Stimulated activated CD4-positive, alpha-beta T cell treated with anti-CD3 and anti-CD28 coated beads, Interleukin-1b, Interleukin-23, amount 100 ng/mL, for 4 hours (primary cell): ENCODE data around the gene LRRC53.

Experiments
- DNase-seq, 2 donors: peaks; one replicate each; pipeline ENCODE4 v3.0.0-alpha.2; 2020; ENCODE audit warnings: low read depth in 2 of 2

LRRC53 gene

DNA sequence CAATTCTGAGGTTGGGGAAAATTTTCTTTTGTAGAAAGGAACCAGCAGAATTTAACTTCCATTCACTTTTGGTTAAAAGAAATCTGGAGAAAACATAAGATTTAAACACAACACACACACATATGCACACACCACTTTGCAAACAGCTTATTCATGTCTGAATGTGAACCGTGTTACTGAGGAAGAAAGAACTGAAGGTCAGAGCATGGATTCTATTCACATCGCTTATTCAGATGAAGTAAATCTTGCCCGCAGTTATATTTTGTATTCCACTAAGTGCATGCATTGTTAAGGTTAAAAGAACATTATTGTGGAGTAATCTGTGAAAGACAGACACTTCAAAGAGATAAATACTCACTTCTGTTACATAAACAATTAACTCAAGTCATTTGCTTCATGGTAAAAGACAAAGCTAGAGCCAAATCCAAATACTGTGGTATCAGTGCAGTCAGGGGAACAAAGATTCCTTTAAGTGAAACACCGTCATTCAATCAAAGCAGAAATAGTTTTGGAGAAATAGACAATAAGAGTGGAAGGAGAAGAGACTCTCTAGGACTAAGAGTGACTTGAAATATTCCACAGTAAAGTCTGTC lies 82.0 kb downstream of the LRRC53 start:
- no peak for DNase-seq

DNA sequence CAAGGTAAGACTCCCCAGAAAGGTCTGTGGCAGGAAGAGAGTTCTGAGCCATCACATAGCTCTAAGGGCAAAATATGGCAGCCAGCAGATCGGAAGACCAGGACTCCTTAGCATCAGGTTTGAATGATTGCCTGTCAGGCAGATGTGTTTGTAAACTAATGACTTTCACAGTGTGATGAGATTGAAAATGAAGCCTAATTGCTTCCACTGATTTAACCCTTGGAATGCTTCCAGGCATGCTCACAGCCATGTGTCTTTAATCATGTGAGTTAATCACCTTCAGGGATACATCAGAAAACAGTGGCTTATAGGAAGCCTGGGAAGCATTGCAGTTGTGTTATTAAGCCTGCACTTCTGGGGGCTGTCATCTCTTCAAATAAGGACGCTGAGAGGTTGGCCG lies 82.8 kb downstream of the LRRC53 start:
- no peak for DNase-seq

DNA sequence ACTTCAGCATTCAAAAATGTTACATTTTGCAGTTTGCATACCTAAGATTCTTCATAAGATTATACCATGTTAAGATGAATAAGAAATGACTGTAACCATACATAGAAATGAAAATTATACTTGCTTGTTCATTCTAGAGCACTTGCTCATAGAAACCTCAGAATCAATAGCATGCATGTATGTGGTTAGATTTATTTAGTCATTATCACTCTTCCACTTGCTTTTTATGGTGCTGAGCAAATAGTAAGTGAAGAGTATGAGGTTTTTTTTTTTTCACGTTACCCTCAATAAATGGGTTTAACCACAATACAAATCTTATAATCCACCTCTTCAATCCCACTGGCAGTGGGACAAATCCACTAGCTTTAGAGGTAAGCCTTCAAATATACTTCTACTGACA lies 84.7 kb downstream of the LRRC53 start:
- DNase-seq = no peak

DNA sequence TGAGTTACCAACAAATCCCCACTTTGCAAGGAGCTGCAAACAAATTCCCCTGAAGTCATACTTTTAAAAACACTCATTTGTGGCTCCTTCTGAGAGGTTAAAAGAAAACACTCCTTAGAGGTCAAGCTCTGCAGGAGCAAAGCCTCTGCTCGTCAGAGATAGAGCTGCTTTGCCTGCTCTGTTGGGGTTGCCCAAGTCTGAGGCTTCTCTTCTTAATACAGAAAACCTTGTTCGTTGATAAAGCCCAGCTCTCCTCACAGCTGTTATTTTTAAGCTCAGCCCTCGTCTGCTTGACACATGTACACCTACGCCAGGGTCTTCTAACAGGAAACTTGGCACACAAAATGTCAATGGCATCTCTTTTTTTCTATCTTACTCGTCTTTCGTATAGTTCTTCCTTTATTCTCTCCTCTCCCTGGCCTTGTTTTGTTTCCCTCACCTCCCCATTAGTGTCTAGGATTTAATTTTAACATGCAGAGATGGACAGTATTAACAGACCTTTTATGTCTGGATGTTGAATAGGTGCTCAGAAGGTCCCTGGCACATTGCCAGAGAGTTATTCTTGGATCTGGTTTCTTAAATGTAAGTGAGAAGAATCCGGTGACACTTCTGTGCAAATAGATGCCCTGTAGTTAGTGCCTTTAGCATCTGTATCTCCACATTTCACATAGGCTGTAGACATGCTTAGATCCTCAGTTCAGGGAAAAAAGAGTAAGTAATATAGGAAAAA lies 86.0 kb downstream of the LRRC53 start:
- no peak for DNase-seq

DNA sequence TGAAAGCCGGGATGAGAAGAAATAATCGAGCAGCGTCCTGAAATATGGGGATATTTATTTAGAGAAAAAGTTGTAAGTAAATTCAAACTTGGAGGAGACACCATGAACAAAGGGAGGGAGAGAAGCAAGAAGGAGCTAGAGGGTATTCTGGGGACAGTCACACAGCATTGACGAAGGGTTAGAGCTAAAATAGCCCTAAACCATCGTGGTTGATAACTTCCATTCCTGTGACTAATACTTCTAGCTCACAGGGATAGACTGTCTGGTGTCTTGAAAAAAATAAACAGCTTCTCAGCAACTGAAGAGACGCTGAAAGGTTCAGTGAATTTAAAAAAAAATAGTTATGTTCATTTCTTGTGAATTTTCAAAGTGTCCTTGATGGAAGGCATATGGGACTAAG lies 86.7 kb downstream of the LRRC53 start:
- no peak for DNase-seq

DNA sequence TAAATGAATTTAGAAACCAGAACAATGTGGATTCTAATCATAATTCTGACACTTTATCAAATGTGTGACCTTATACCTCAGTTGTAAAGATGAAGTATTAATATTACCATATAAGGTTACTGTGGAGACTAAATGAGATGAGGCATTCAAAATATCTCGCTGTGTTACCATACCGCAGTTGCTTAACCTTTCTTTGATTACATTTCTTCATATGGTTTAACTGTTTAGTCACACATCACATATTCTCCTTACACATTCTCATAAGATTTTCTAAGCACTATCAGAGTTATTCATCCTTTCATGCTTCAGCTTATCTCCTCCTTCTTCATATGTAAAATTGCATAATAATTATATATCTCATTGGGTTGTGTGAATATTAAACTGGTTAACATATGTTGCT lies 88.9 kb downstream of the LRRC53 start:
- no peak for DNase-seq

DNA sequence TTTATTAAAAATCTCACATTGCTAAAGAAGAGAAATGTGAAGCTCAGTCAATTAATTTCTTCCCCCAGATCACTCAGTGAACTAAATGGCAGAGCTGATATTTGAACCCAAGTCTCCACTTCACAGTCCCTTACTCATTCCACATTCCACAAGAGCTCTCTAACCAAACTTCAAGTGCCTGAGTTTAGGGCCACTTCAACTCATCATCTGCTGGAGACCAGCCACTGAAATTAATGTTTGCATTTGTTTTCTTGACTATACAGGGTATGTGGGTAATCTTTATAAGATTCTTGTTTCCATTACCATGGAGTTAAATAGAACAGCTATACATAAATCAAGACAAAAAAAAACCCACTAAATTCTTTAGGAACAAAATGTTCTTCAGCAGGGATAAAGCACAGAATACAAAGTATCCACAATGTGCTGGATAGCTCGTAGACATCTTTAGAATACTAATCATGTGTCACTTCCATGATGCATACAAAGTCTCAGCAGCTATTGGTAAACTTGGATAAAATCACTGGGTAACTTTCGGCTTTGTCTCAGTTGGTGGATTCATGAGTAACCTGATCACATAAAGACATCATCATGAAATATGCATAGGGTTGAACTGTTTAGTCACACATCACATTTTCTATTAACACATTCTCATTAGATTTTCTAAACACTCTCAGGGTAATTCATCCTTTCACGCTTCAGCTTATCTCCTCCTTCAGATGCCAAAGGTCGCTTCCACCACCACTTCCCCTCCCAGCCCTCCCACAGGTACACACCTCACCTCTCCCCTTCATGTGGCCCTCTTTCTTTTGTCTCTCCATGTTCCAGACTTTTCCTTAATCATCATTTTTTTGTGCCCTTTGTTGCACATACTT lies 89.8 kb downstream of the LRRC53 start:
- no peak for DNase-seq

DNA sequence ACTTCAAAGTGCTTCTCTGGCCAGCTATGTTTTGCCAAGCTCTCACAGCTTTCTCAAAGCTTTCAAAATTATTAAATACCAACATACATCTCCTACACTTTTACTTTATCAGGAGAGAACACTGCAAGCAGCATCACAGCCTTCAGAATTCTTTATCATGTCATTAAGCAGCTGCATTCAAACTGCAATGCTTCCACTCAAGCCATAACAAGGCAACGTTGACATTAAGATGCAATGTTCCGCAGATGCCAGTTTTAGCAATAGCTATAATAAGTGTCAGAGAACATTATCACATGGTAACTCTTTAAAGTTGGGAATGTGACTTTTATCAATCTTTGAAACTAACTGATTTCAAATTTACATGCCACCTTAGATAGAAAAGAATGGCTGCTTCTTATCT lies 91.9 kb downstream of the LRRC53 start:
- no peak for DNase-seq
